Activated CD8-positive, alpha-beta T cell treated with anti-CD3 and anti-CD28 coated beads for 36 hours (primary cell): ENCODE results near the gene FMOD. TPM values are rescaled to one million over a fixed set of nuclear protein-coding genes. Genes with fewer than 3 reads are reported as not detected.

Source experiments
- ATAC-seq: fragments of 200-7000 bp; cut with Tn5 transposase; one replicate; pipeline ENCODE4 v1.10.0; 2021; ENCODE audit warnings: mild to moderate bottlenecking, moderate library complexity
- CTCF ChIA-PET: fragments of 350-600 bp; sonication (Branson Sonifier 250); formaldehyde crosslinking; loops from one replicate; lab custom pipeline; 2021; ENCODE audit warnings: antibody characterized with exemption; lab: Charles Lee
- POLR2A ChIA-PET: fragments of 350-600 bp; sonication (Branson Sonifier 250); formaldehyde crosslinking; loops from one replicate; lab custom pipeline; 2021; ENCODE audit warnings: antibody characterized with exemption; lab: Charles Lee
- DNase-seq: peaks from one replicate; pipeline ENCODE4 v3.0.0-alpha.2; 2020
- H3K27ac Mint-ChIP-seq: one replicate; pipeline ENCODE4 v1.8.0; 2021; ENCODE audit warnings: mild to moderate bottlenecking, mixed read lengths
- H3K27me3 Mint-ChIP-seq: one replicate; pipeline ENCODE4 v1.8.0; 2021; ENCODE audit warnings: mixed read lengths
- H3K36me3 Mint-ChIP-seq: one replicate; pipeline ENCODE4 v1.8.0; 2021; ENCODE audit warnings: low read depth, mixed read lengths
- H3K4me1 Mint-ChIP-seq: one replicate; pipeline ENCODE4 v1.8.0; 2021; ENCODE audit warnings: low read depth, mixed read lengths
- H3K4me3 Mint-ChIP-seq: one replicate; pipeline ENCODE4 v1.8.0; 2021; ENCODE audit warnings: mild to moderate bottlenecking, moderate library complexity, mixed read lengths
- H3K9me3 Mint-ChIP-seq: one replicate; pipeline ENCODE4 v1.8.0; 2021; ENCODE audit warnings: mixed read lengths
- CTCF ChIP-seq: fragments of 200-600 bp; IDR thresholded peaks from one replicate; pipeline ENCODE4 v1.8.0; 2022; ENCODE audit warnings: antibody characterized with exemption, mild to moderate bottlenecking
- intact Hi-C: fragments of 100-400 bp; cut with micrococcal nuclease; formaldehyde crosslinking; loops from one replicate; pipeline ENCODE4 v1.10.0; 2022
- total RNA-seq, 2 experiments: library from RNA; stranded (reverse); gene quantifications; one replicate each; pipeline ENCODE4 v1.2.3, GENCODE V29; 2021

FMOD gene
- total RNA-seq, 2 experiments from 2014 or later: 1.4 to 2.4 TPM

DNA sequence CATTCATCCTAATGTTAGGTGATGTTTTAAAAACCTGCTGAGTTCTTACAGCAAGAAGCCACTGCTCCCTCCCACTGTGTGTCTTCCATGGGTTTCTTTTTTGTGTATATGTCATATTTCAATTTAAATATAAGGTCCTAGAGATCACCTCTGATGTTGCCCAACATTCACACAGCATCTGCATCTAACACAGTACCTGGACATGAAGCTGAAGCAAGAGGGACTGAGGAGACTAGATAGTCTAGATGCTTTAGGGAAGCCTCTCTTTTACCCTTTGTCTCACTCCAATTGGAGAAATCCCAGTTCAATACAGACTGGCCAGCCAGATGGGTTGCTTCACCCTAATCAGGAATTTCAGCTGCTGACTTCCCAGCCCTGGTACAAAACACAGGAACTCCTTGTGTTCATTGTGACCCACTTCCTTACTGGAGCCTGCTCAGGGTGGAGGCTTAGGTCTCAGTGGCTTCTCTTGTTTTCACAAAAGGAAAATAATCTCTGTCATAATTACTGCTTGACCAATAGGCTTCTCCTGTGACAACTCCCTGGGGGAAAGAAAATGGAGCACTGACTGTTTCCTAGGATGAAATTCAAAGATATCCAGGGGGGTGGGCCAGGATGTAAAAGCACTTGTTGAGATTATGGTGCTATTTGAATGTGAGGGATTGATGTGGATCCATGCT, 28.3 kb downstream of the FMOD start:
- Mint-ChIP-seq H3K4me1 (peaks cover 90% of the 10 kb centered on the region), H3K9me3 (no peaks in the 10 kb centered on the region), H3K36me3 (no peaks in the 10 kb centered on the region), H3K4me3 (no peak overlapping the region), H3K27ac (peak overlapping the region; percentile 80), H3K27me3 (no peaks in the 10 kb centered on the region)
- ATAC-seq (no peak), DNase-seq (no peak)
- intact Hi-C loops: no loop called here
- ChIA-PET POLR2A (interaction anchor here (0.6 to 9.5 kb wide), 3 partner anchors 13 to 1198 kb away, joined by 3 to 224 read pairs (median 152); partner anchors contain the start of gene BTG2), CTCF (interaction anchor here (1.5 to 13.0 kb wide), 5 partner anchors 15 to 283 kb away, joined by 4 to 273 read pairs (median 90); partner anchors contain the start of gene BTG2)
- TF ChIP-seq CTCF: no peak

DNA sequence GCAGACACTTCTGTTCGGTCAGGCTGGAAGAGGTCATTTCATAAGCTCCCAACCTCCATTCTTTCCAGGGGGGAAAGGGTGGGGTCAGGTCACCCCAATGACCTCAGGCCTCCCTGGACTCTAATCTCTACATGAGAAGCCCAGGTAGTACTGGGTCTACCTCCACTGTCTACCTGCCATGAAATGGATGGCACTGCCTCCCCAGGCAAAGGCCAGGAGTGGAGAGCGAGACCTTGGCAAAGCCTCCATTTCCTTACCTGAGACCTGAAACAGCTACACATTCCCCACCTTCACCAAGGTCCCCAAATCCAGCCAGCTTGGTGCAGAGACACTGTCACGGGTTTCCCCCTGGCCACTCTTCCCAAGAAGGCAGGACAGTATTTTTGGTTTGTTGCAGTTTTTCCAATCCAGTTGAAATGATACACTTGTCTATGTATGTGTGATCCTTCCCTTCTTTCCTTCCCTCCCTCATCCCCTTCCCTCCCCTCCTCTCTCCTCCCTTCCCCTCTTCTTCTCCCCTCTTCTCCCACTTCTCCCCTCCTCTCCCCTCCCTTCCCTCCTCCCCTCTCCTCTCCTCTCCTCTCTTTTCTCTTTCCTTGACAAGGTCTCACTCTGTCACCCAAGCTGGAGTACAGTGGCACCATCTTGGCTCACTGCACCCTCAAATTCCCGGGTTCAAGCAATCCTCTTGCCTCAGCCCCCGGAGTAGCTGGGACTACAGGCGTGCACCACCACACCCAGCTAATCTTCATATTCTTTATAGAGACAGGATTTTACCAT, 29.5 kb downstream of the FMOD start:
- H3K27ac Mint-ChIP-seq: peak overlapping the region; percentile 80
- H3K4me1 Mint-ChIP-seq: peaks cover 85% of the 10 kb centered on the region
- no peaks in the 10 kb centered on the region for H3K9me3 Mint-ChIP-seq
- no peaks in the 10 kb centered on the region for H3K36me3 Mint-ChIP-seq
- ATAC-seq (no peak), DNase-seq (no peak)
- no peak overlapping the region for H3K4me3 Mint-ChIP-seq
- CTCF ChIA-PET: interaction anchor here (0.7 to 13.0 kb wide), 11 partner anchors 13 to 282 kb away, joined by 3 to 273 read pairs (median 6); partner anchors contain the start of gene BTG2
- POLR2A ChIA-PET: interaction anchor here (0.7 to 9.5 kb wide), 5 partner anchors 11 to 295 kb away, joined by 3 to 224 read pairs (median 5); partner anchors contain the start of gene BTG2
- no peak for TF ChIP-seq CTCF
- H3K27me3 Mint-ChIP-seq: no peaks in the 10 kb centered on the region
- intact Hi-C loops: no loop called here

DNA sequence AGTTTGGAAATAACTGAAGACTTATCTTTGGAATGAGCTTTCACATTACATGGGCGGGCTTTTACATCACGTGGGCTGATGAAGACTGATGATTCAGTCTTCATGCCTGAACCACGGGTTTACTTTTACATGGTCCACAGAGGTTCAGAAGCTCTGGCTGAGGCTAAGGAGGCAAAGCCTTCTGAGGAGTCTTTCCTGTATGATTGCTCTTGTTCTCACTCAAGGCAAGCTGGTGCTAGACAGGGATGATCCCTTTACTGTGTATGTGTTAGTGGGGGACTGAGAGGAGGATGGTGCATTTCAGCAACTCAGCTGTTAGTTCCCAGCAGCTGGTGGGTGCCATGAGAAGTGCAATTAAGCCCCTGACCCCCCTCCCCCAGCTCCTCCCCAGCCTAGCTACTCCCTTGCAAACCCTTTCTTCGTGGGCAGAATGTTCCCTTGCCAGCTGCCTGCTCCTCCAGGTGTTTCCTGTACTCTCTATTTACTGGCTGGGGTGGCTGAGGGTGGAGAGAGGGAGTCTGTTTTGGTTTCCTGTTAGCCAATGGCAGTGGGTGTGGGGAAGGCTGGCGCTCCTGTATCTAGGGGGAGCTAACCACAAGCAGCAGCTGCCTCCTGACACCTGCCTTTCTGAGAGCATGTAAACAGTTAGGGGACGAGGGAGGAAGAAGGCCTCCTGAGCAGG, 30.2 kb downstream of the FMOD start:
- ChIA-PET CTCF (interaction anchor here (0.6 to 13.0 kb wide), 12 partner anchors 13 to 281 kb away, joined by 3 to 273 read pairs (median 6); partner anchors contain the start of gene BTG2), POLR2A (interaction anchor here (0.7 to 9.5 kb wide), 6 partner anchors 12 to 294 kb away, joined by 3 to 224 read pairs (median 4); partner anchors contain the start of gene BTG2)
- Mint-ChIP-seq H3K4me3 (no peak overlapping the region), H3K9me3 (no peaks in the 10 kb centered on the region), H3K36me3 (peaks cover 1% of the 10 kb centered on the region), H3K27me3 (no peaks in the 10 kb centered on the region), H3K4me1 (peaks cover 78% of the 10 kb centered on the region), H3K27ac (peak overlapping the region; percentile 80)
- intact Hi-C loops: no loop called here
- DNase-seq (peak; percentile 82), ATAC-seq (peak; percentile 63)
- no peak for TF ChIP-seq CTCF

DNA sequence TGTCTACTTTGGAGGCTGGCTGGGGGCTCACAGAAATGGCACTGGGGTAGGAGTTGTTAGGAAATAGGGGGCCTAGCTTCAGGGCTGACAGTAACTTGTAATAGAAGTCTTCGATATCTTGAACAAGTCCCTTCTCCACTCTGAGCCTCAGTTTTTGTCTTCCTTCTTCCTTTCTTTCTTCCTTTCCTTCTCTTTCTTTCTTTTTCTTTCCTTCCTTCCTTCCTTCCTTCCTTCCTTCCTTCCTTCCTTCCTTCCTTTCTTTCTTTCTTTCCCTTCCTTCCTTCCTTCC, 32.7 kb downstream of the FMOD start:
- ATAC-seq: no peak
- DNase-seq: no peak
- ChIA-PET CTCF (interaction anchor here (1.0 to 13.0 kb wide), 4 partner anchors 10 to 48 kb away, joined by 4 to 273 read pairs (median 47); partner anchors contain the start of gene BTG2), POLR2A (interaction anchor here (1.9 to 3.7 kb wide), 3 partner anchors 8 to 12 kb away, joined by 10 to 17 read pairs (median 17); partner anchors contain the start of gene BTG2)
- Mint-ChIP-seq H3K27me3 (no peaks in the 10 kb centered on the region), H3K27ac (no peak overlapping the region), H3K4me1 (peaks cover 56% of the 10 kb centered on the region), H3K4me3 (no peak overlapping the region), H3K9me3 (peaks cover 2% of the 10 kb centered on the region), H3K36me3 (peaks cover 12% of the 10 kb centered on the region)
- intact Hi-C loops: no loop called here
- TF ChIP-seq CTCF: no peak
